GM12801 (cell line): ENCODE data around the gene HACD1.

Experiments
- TF ChIP-seq, protein P1 (sequence below): IDR thresholded peaks from one replicate; pipeline ENCODE4 v1.5.1; 2011; ENCODE audit warnings: control low read depth; ENCODE audit not compliant: insufficient read length; ENCODE audit errors: extremely low read depth

HACD1 gene

GRCh38 chr10:17643339-17643754, 26.2 kb upstream of the HACD1 start:
- TF ChIP-seq, protein P1, sequence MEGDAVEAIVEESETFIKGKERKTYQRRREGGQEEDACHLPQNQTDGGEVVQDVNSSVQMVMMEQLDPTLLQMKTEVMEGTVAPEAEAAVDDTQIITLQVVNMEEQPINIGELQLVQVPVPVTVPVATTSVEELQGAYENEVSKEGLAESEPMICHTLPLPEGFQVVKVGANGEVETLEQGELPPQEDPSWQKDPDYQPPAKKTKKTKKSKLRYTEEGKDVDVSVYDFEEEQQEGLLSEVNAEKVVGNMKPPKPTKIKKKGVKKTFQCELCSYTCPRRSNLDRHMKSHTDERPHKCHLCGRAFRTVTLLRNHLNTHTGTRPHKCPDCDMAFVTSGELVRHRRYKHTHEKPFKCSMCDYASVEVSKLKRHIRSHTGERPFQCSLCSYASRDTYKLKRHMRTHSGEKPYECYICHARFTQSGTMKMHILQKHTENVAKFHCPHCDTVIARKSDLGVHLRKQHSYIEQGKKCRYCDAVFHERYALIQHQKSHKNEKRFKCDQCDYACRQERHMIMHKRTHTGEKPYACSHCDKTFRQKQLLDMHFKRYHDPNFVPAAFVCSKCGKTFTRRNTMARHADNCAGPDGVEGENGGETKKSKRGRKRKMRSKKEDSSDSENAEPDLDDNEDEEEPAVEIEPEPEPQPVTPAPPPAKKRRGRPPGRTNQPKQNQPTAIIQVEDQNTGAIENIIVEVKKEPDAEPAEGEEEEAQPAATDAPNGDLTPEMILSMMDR, result no peak

- TF ChIP-seq, protein P1, result no peak
Measured at GRCh38 chr10:17640331-17640816, 23.2 kb upstream of the HACD1 start.

- TF ChIP-seq, protein P1, result no peak
Measured at GRCh38 chr10:17637869-17638268, 20.7 kb upstream of the HACD1 start.

DNA sequence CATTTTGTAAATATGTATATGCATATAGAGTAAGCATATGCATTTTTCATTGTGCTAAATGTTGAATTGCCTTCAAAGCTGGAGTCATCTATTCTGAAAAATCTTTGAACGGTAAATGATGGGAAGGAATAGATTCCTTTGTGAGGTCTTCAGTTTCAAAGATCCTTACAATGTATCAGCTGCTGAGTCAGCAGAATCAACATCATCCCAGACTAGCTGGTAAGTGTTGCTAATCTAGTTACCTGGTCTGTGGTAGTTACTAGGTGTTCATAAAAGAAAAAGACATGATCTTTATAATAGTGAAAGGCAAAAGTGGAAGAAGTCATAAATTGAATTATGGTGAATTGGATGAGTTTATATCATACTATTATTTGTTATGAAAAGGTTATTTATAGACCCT, 16.2 kb upstream of the HACD1 start:
- TF ChIP-seq, protein P1, result no peak

DNA sequence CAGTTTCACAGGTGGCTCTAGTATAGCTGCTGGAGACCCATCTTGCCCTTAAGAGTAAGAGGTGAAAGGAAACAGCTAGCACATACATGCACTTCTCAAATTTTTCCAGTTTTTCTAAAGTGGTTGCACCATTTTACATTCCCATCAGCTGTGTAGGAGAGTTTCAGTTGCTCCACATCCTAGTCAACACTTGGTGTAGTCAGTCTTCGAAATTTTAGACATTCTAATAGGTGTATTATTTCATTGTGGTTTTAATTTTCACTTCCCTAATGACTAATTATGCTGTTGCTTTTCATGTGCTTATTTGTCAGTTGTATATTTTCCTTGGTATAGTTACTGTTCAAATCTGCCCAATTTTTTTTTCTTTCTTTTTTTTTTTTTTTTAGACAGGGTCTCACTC, 9.5 kb upstream of the HACD1 start:
- TF ChIP-seq, protein P1, result no peak

DNA sequence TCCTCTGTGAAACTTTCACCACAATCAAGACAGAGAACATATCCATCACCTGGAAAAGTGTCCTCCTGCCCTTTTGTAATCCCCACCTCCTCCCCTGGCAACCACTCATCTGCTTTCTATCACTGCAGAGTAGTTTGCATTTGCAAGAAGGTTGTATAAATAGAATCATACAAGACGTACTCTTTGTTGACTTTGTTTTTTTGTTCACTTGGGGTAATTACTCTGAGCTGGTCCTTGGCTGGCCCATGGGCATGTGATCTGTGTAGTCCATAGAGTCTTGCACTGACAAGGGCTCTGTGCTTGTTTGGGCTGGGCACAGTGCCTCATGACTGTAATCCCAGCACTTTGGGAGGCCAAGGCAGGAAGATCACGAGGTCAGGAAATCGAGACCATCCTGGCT, 7.8 kb upstream of the HACD1 start:
- TF ChIP-seq, protein P1, result no peak

GRCh38 chr10:17622061-17622460, 4.9 kb upstream of the HACD1 start:
- TF ChIP-seq, protein P1, result no peak

GRCh38 chr10:17616403-17617030, 657 bp downstream of the HACD1 start:
- TF ChIP-seq, protein P1, result no peak
